Smooth muscle cell (in vitro differentiated cells): ENCODE measurements around the gene DNAH2. TPM values are rescaled to one million over a fixed set of nuclear protein-coding genes. Genes with fewer than 3 reads are reported as not detected.

Experiments used
- DNase-seq: peaks from one replicate; lab custom pipeline; 2025; ENCODE audit not compliant: unreplicated experiment; lab: John Stamatoyannopoulos, UW
- H2AFZ ChIP-seq: fragments of 200-600 bp; sonication (generic); 2 replicates; pipeline ENCODE4 v1.6.0; 2016; ENCODE audit warnings: antibody characterized with exemption, low read depth, mild to moderate bottlenecking
- H3F3A ChIP-seq: fragments of 200-600 bp; sonication (generic); 2 replicates; pipeline ENCODE4 v1.6.0; 2017; ENCODE audit warnings: antibody characterized with exemption, low read depth
- H3K27ac ChIP-seq: fragments of 200-600 bp; sonication (generic); 2 replicates; pipeline ENCODE4 v1.5.1; 2016; ENCODE audit warnings: low read depth, mild to moderate bottlenecking
- H3K27me3 ChIP-seq: fragments of 200-600 bp; sonication (generic); 2 replicates; pipeline ENCODE4 v1.6.1; 2016; ENCODE audit warnings: low read depth, mild to moderate bottlenecking
- H3K36me3 ChIP-seq: fragments of 200-600 bp; sonication (generic); 2 replicates; pipeline ENCODE4 v1.5.1; 2016; ENCODE audit warnings: low read depth
- H3K4me1 ChIP-seq: fragments of 200-600 bp; sonication (generic); 2 replicates; pipeline ENCODE4 v1.5.1; 2016; ENCODE audit warnings: low read depth
- H3K4me2 ChIP-seq: fragments of 200-600 bp; sonication (generic); 2 replicates; pipeline ENCODE4 v1.6.0; 2016; ENCODE audit warnings: mild to moderate bottlenecking
- H3K4me3 ChIP-seq: fragments of 200-600 bp; sonication (generic); 2 replicates; pipeline ENCODE4 v1.5.1; 2016; ENCODE audit warnings: mild to moderate bottlenecking
- H3K79me2 ChIP-seq: fragments of 200-600 bp; sonication (generic); 2 replicates; pipeline ENCODE4 v1.6.0; 2016; ENCODE audit warnings: low read depth, mild to moderate bottlenecking
- H3K9ac ChIP-seq: fragments of 200-600 bp; sonication (generic); 2 replicates; pipeline ENCODE4 v1.6.0; 2016; ENCODE audit warnings: low read depth
- H3K9me3 ChIP-seq: fragments of 200-600 bp; sonication (generic); replicated peaks from 2 replicates; pipeline ENCODE4 v1.5.1; 2016; ENCODE audit warnings: low read depth
- H4K20me1 ChIP-seq: fragments of 200-600 bp; sonication (generic); 2 replicates; pipeline ENCODE4 v1.6.0; 2016; ENCODE audit warnings: low read depth
- WGBS: methylation state at CpG from one replicate; pipeline ENCODE4 v1.1.7; 2016; ENCODE audit warnings: low lambda C conversion rate; 5-methylcytosine and 5-hydroxymethylcytosine counted together
- polyA plus RNA-seq: library from polyadenylated mRNA; unstranded; fragments of >200 nt; fragmentation: Nextera tagmentation; extraction: Ambion mirVana; gene quantifications from 2 replicates; pipeline ENCODE4 v1.2.1, GENCODE V29; 2016
- total RNA-seq: library from RNA; depleted of rRNA; stranded (reverse); fragments of >200 nt; gene quantifications from 2 replicates; pipeline ENCODE4 v1.2.3, GENCODE V29; 2014
- TF ChIP-seq, protein P1 (sequence below): fragments of 200-600 bp; sonication (generic); IDR thresholded peaks from 2 replicates; pipeline ENCODE4 v1.5.1; 2017; ENCODE audit warnings: borderline replicate concordance, mild to moderate bottlenecking, antibody characterized with exemption; ENCODE audit not compliant: insufficient read depth, poor library complexity, severe bottlenecking

DNAH2 gene
- total and polyA plus RNA-seq, 2 experiments from 2014 or later: not detected

DNA sequence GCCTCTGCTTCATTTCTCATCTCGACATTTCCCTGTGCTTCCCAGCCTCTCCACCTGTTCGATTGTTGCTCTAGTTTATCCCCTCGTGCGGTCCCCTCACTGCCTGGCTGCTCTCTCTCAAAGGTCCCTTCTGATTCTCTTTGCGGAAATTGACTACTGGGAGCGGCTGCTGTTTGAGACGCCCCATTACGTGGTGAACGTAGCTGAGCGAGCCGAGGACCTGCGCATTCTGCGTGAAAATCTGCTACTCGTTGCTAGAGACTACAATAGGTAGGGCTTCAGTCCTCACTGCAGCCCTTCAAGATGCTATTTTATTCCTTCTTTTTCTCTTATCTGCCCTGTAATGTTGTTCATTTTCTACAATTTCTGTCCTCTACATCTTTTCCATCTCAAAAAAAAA lies 39.4 kb downstream of the DNAH2 start:
- H3K79me2 ChIP-seq: no peaks in the 10 kb centered on the region
- no peaks in the 10 kb centered on the region for H4K20me1 ChIP-seq

DNA sequence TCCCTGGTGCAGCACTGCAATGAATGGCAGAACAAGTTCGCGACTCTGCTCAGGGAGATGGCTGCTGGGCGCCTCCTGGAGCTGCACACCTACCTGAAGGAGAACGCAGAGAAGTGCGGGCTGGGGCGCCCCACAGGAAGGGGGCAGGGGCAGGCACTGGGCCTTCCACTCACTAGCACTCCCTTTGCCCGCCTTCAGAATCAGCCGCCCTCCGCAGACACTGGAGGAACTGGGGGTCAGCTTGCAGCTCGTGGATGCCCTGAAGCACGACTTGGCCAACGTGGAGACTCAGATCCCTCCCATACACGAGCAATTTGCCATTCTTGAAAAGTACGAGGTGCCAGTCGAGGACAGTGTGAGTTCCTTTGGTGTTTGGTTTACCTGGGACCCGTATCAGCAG lies 46.4 kb downstream of the DNAH2 start:
- no peak overlapping the region for H3K9ac ChIP-seq
- no peaks in the 10 kb centered on the region for H3K79me2 ChIP-seq
- H4K20me1 ChIP-seq: no peaks in the 10 kb centered on the region
- no peaks in the 10 kb centered on the region for H3K36me3 ChIP-seq
- H3K27ac ChIP-seq: no peak overlapping the region
- 93% methylated on average over 16 of the region's 16 CpGs for WGBS
- H3K4me3 ChIP-seq: no peak overlapping the region
- no peak for DNase-seq
- no peak overlapping the region for H2AFZ ChIP-seq
- TF ChIP-seq, protein P1, sequence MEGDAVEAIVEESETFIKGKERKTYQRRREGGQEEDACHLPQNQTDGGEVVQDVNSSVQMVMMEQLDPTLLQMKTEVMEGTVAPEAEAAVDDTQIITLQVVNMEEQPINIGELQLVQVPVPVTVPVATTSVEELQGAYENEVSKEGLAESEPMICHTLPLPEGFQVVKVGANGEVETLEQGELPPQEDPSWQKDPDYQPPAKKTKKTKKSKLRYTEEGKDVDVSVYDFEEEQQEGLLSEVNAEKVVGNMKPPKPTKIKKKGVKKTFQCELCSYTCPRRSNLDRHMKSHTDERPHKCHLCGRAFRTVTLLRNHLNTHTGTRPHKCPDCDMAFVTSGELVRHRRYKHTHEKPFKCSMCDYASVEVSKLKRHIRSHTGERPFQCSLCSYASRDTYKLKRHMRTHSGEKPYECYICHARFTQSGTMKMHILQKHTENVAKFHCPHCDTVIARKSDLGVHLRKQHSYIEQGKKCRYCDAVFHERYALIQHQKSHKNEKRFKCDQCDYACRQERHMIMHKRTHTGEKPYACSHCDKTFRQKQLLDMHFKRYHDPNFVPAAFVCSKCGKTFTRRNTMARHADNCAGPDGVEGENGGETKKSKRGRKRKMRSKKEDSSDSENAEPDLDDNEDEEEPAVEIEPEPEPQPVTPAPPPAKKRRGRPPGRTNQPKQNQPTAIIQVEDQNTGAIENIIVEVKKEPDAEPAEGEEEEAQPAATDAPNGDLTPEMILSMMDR: no peak
- H3K4me1 ChIP-seq: no peaks in the 10 kb centered on the region
- H3K4me2 ChIP-seq: no peak overlapping the region
- H3K27me3 ChIP-seq: no peaks in the 10 kb centered on the region
- no peaks in the 10 kb centered on the region for H3K9me3 ChIP-seq
- H3F3A ChIP-seq: no peaks in the 10 kb centered on the region

More for the DNA sequence above, 39.4 kb downstream of the DNAH2 start:
- H3K4me1 ChIP-seq: no peaks in the 10 kb centered on the region
- TF ChIP-seq, protein P1: no peak
- WGBS: 95% methylated on average over 14 of the region's 14 CpGs
- no peak for DNase-seq
- H3K36me3 ChIP-seq: no peaks in the 10 kb centered on the region
- H3K4me2 ChIP-seq: no peak overlapping the region
- no peak overlapping the region for H3K4me3 ChIP-seq
- H3F3A ChIP-seq: no peaks in the 10 kb centered on the region
- H2AFZ ChIP-seq: no peak overlapping the region
- H3K9me3 ChIP-seq: no peaks in the 10 kb centered on the region
- no peak overlapping the region for H3K9ac ChIP-seq
- no peak overlapping the region for H3K27ac ChIP-seq
- H3K27me3 ChIP-seq: no peaks in the 10 kb centered on the region

DNA sequence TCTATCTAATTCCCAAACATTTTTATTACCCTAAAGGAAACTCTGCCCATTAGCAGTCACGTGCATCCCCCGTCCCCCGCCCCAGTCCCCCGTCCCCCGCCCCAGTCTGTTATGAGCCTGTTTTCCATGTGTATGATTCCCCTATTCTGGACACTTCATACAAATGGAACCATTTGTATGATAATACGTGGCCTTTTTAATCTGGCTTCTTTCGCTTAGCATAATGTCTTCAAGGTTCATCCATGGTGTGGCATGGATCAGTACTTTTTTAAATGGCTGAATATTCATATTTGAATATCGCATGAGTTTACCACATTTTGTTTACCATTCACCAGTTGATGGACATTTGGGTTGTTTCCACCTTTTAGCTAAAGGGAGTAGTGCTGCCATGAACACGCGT lies 49.5 kb downstream of the DNAH2 start:
- H4K20me1 ChIP-seq: no peaks in the 10 kb centered on the region
- no peaks in the 10 kb centered on the region for H3K9me3 ChIP-seq
- H2AFZ ChIP-seq: no peak overlapping the region
- no peaks in the 10 kb centered on the region for H3K79me2 ChIP-seq
- no peak overlapping the region for H3K9ac ChIP-seq
- H3K36me3 ChIP-seq: no peaks in the 10 kb centered on the region
- no peak overlapping the region for H3K4me3 ChIP-seq
- WGBS: 96% methylated on average over 10 of the region's 10 CpGs
- no peak for DNase-seq
- H3K4me1 ChIP-seq: no peaks in the 10 kb centered on the region
- H3K27me3 ChIP-seq: no peaks in the 10 kb centered on the region
- H3F3A ChIP-seq: no peaks in the 10 kb centered on the region
- no peak overlapping the region for H3K27ac ChIP-seq
- no peak overlapping the region for H3K4me2 ChIP-seq
- TF ChIP-seq, protein P1: no peak

DNA sequence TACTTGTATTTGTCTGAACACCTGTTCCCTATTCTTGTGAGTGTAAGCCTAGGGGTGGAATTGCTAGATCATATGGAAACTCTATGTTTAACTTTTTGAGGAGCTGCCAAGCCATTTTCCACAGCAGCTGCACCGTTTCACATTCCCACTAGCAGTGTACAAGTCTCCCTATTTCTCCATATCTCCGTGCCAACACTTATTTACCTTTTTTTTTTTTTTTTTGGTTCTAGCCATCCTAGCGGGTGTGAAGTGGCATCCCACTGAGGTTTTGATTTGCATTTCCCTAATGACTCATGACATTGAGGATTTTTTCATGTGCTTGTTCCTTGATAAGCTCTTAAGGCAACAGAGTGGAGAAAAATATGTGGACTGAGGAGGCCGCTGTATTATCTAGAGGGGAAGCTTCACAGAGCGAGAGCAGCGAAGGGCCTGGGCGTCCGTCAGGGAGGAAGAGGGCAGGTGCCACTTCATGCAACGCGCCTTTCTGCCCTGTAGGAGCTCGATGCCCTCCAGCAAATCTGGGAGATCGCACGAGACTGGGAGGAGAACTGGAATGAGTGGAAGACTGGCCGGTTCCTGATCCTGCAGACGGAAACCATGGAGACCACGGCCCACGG lies 50.0 kb downstream of the DNAH2 start:
- Histone ChIP-seq H3F3A (no peaks in the 10 kb centered on the region), H3K9ac (no peak overlapping the region), H4K20me1 (no peaks in the 10 kb centered on the region), H3K36me3 (no peaks in the 10 kb centered on the region), H3K27me3 (no peaks in the 10 kb centered on the region), H3K27ac (no peak overlapping the region), H3K4me3 (no peak overlapping the region), H3K4me2 (no peak overlapping the region), H3K4me1 (no peaks in the 10 kb centered on the region), H3K9me3 (no peaks in the 10 kb centered on the region), H3K79me2 (no peaks in the 10 kb centered on the region), H2AFZ (no peak overlapping the region)
- TF ChIP-seq, protein P1: no peak
- WGBS: 61% methylated on average over 17 of the region's 17 CpGs
- no peak for DNase-seq
